H1 (cell line): Measurements from ENCODE around the gene PNPLA1. TPM values are rescaled to one million over a fixed set of nuclear protein-coding genes. Genes with fewer than 3 reads are reported as not detected.

Experiments
- CTCF ChIA-PET: fragments of 300-600 bp; sonication (Branson Sonifier 250); formaldehyde crosslinking; loops from one replicate; lab custom pipeline; 2021; ENCODE audit not compliant: partially characterized antibody; lab: Charles Lee
- POLR2A ChIA-PET: fragments of 300-600 bp; sonication (Branson Sonifier 250); formaldehyde crosslinking; loops from one replicate; lab custom pipeline; 2021; ENCODE audit warnings: inconsistent platforms; ENCODE audit not compliant: partially characterized antibody; lab: Charles Lee
- DNase-seq, 2 experiments: peaks; one replicate each; pipeline versions ENCODE4 v3.0.0 to v3.0.0-alpha.2; 2010 to 2022; ENCODE audit warnings: low spot score in 2 of 2, low read depth in 1 of 2, mixed read lengths in 1 of 2
- FAIRE-seq: peaks from 2 replicates; lab custom pipeline; 2011; peaks lifted over from hg19 to GRCh38; lab: Jason Lieb, UNC
- H2AFZ ChIP-seq: 2 replicates; pipeline ENCODE4 v1.8.1; 2012; ENCODE audit warnings: low read length, inconsistent platforms
- H2AK5ac ChIP-seq: 2 replicates; pipeline ENCODE4 v1.6.1; 2013; ENCODE audit warnings: low read depth, low read length
- H2BK120ac ChIP-seq: replicated peaks from 2 replicates; pipeline ENCODE3; 2013; ENCODE audit warnings: low read depth, low read length, inconsistent platforms
- H2BK12ac ChIP-seq: 2 replicates; pipeline ENCODE4 v1.6.1; 2013; ENCODE audit warnings: low read depth, low read length
- H2BK15ac ChIP-seq: 2 replicates; pipeline ENCODE4 v1.6.1; 2013; ENCODE audit warnings: low read length
- H2BK20ac ChIP-seq: 2 replicates; pipeline ENCODE4 v1.6.1; 2013; ENCODE audit warnings: low read length
- H2BK5ac ChIP-seq: 2 replicates; pipeline ENCODE4 v1.6.1; 2013; ENCODE audit warnings: low read depth, low read length
- H3K14ac ChIP-seq: 2 replicates; pipeline ENCODE4 v1.6.1; 2013; ENCODE audit warnings: inconsistent platforms; ENCODE audit not compliant: insufficient read length
- H3K18ac ChIP-seq: 2 replicates; pipeline ENCODE4 v1.6.1; 2013; ENCODE audit warnings: low read length; ENCODE audit errors: extremely low read depth
- H3K23ac ChIP-seq: 2 replicates; pipeline ENCODE4 v1.6.1; 2013; ENCODE audit warnings: inconsistent platforms; ENCODE audit not compliant: insufficient read length
- H3K23me2 ChIP-seq: 2 replicates; pipeline ENCODE4 v1.6.1; 2013; ENCODE audit warnings: low read depth, low read length
- H3K27ac ChIP-seq: 2 replicates; pipeline ENCODE4 v1.6.1; 2011; ENCODE audit warnings: low read depth, low read length, inconsistent platforms
- H3K27me3 ChIP-seq, 4 experiments: replicated peaks in 1 of 4; 1 replicate in 1 of 4; 2 replicates in 3 of 4; pipeline versions ENCODE4 v1.6.1 to v1.8.1; 2011 to 2013; ENCODE audit warnings: low read length in 3 of 4, mild to moderate bottlenecking in 3 of 4, inconsistent platforms in 2 of 4, mixed read lengths in 2 of 4, moderate library complexity in 1 of 4; ENCODE audit not compliant: control insufficient read depth in 3 of 4, insufficient read depth in 3 of 4; ENCODE audit errors: extremely low read depth in 1 of 4
- H3K36me3 ChIP-seq, 4 experiments: 2 replicates each; pipeline versions ENCODE4 v1.6.1 to v1.8.1; 2011 to 2013; ENCODE audit warnings: mild to moderate bottlenecking in 4 of 4, low read length in 3 of 4, moderate library complexity in 2 of 4, control low read depth in 1 of 4, inconsistent platforms in 1 of 4; ENCODE audit not compliant: insufficient read depth in 4 of 4, control insufficient read depth in 2 of 4
- H3K4ac ChIP-seq: replicated peaks from 2 replicates; pipeline ENCODE3; 2013; ENCODE audit warnings: low read length, low read depth, mixed read lengths, inconsistent platforms; ENCODE audit not compliant: insufficient read length
- H3K4me1 ChIP-seq, 4 experiments: replicated peaks in 1 of 4; 1 replicate in 1 of 4; 2 replicates in 3 of 4; pipeline versions ENCODE4 v1.6.1 to v1.8.1; 2011 to 2013; ENCODE audit warnings: low read length in 3 of 4, inconsistent platforms in 2 of 4, mixed read lengths in 1 of 4; ENCODE audit not compliant: insufficient read depth in 4 of 4, control insufficient read depth in 3 of 4
- H3K4me2 ChIP-seq, 2 experiments: 2 replicates each; pipeline versions ENCODE4 v1.6.1 to v1.8.1; 2011 to 2013; ENCODE audit warnings: low read depth in 2 of 2, low read length in 2 of 2, control low read depth in 1 of 2, inconsistent platforms in 1 of 2, mild to moderate bottlenecking in 1 of 2; ENCODE audit not compliant: insufficient read depth in 1 of 2
- H3K4me3 ChIP-seq, 4 experiments: fragments of 200-600, 300-600 bp in 1 of 4; sonication (generic), shearing (Covaris generic), sonication (Bioruptor Twin) in 1 of 4; 2 replicates each; pipeline versions ENCODE4 v1.5.1 to v1.8.1; 2011 to 2016; ENCODE audit warnings: low read length in 4 of 4, low read depth in 3 of 4, control low read depth in 2 of 4, inconsistent platforms in 2 of 4, mild to moderate bottlenecking in 2 of 4, mixed read lengths in 1 of 4, moderate library complexity in 1 of 4; ENCODE audit not compliant: insufficient read depth in 2 of 4; ENCODE audit errors: extremely low read depth in 1 of 4
- H3K56ac ChIP-seq: replicated peaks from 2 replicates; pipeline ENCODE3; 2013; ENCODE audit warnings: low read depth, mild to moderate bottlenecking, mixed read lengths, low read length, inconsistent platforms; ENCODE audit not compliant: insufficient read length
- H3K79me1 ChIP-seq: 2 replicates; pipeline ENCODE4 v1.6.1; 2013; ENCODE audit warnings: low read depth, low read length, control low read depth
- H3K79me2 ChIP-seq, 2 experiments: 2 replicates each; pipeline versions ENCODE4 v1.6.1 to v1.8.1; 2012 to 2013; ENCODE audit warnings: low read length in 2 of 2, mild to moderate bottlenecking in 2 of 2, inconsistent platforms in 1 of 2; ENCODE audit not compliant: insufficient read depth in 2 of 2, control insufficient read depth in 1 of 2
- H3K9ac ChIP-seq, 4 experiments: replicated peaks in 1 of 4; 1 replicate in 1 of 4; 2 replicates in 3 of 4; pipeline versions ENCODE4 v1.6.1 to v1.8.1; 2011 to 2013; ENCODE audit warnings: low read depth in 3 of 4, low read length in 3 of 4, control low read depth in 2 of 4, mild to moderate bottlenecking in 2 of 4, moderate library complexity in 2 of 4, inconsistent platforms in 1 of 4; ENCODE audit errors: extremely low read depth in 1 of 4
- H3K9me3 ChIP-seq, 2 experiments: 2 replicates each; pipeline versions ENCODE4 v1.6.1 to v1.8.1; 2012 to 2013; ENCODE audit warnings: mild to moderate bottlenecking in 2 of 2, moderate library complexity in 2 of 2, control low read depth in 1 of 2, inconsistent platforms in 1 of 2, low read depth in 1 of 2, low read length in 1 of 2, mixed read lengths in 1 of 2; ENCODE audit not compliant: insufficient read depth in 2 of 2
- H4K20me1 ChIP-seq, 2 experiments: replicated peaks in 1 of 2; 2 replicates each; pipeline versions ENCODE3 to v1.8.1; 2011 to 2013; ENCODE audit warnings: inconsistent platforms in 2 of 2, low read length in 2 of 2, mild to moderate bottlenecking in 1 of 2; ENCODE audit not compliant: insufficient read depth in 2 of 2, control insufficient read depth in 1 of 2
- H4K5ac ChIP-seq: 2 replicates; pipeline ENCODE4 v1.6.1; 2013; ENCODE audit warnings: low read length, low read depth, mixed read lengths, inconsistent platforms; ENCODE audit not compliant: insufficient read length
- H4K8ac ChIP-seq: 2 replicates; pipeline ENCODE4 v1.8.0; 2013; ENCODE audit warnings: mild to moderate bottlenecking, moderate library complexity, low read length, inconsistent platforms; ENCODE audit not compliant: insufficient read depth; ENCODE audit errors: extremely low read depth
- H4K91ac ChIP-seq: replicated peaks from 2 replicates; pipeline ENCODE3; 2013; ENCODE audit warnings: low read length, mixed read lengths, inconsistent platforms; ENCODE audit not compliant: insufficient read length
- CBX5 ChIP-seq: fragments of 300-800, 300-1000 bp; sonication (generic); IDR thresholded peaks from 2 replicates; pipeline ENCODE4 v1.7.1; 2016; ENCODE audit warnings: antibody characterized with exemption, low read length, low read depth
- JUND ChIP-seq: IDR thresholded peaks from 2 replicates; pipeline ENCODE4 v1.6.1; 2011; ENCODE audit warnings: mild to moderate bottlenecking, improper control_type of control experiment, low read length
- RFX5 ChIP-seq: IDR thresholded peaks from 2 replicates; pipeline ENCODE4 v1.6.1; 2011; ENCODE audit warnings: low read depth, low read length, improper control_type of control experiment, borderline replicate concordance
- WGBS, 2 experiments: shearing (Covaris generic) in 1 of 2; methylation state at CpG; one replicate each; pipeline versions ENCODE4 v1.1.6 to v1.1.7; 2013 to 2015; ENCODE audit warnings: low lambda C conversion rate in 2 of 2, mixed read lengths in 2 of 2, inconsistent platforms in 1 of 2, low coverage in 1 of 2, missing lambda C conversion rate in 1 of 2; ENCODE audit not compliant: insufficient replicate concordance in 2 of 2, insufficient coverage in 1 of 2, insufficient read length in 1 of 2; ENCODE audit errors: extremely low coverage in 1 of 2, missing lambda C conversion rate in 1 of 2; 5-methylcytosine and 5-hydroxymethylcytosine counted together
- polyA plus RNA-seq, 7 experiments: library from polyadenylated mRNA; depleted of rRNA in 3 of 7; stranded (reverse) in 5 of 7; unstranded in 2 of 7; fragments of >200 nt in 5 of 7; fragments of 200-250 nt in 2 of 7; gene quantifications; 1 replicate in 5 of 7; 2 replicates in 1 of 7; 4 replicates in 1 of 7; pipeline versions ENCODE4 v1.2.1 to v1.2.3, GENCODE V29; 2011 to 2013; ENCODE audit warnings: missing spikeins in 2 of 7, mixed read lengths in 2 of 7
- total RNA-seq: library from RNA; stranded (reverse); fragmentation: NEBNext Ultra II Directional; extraction: Animal tissue kit (Norgen Biotek cat#: 25700); gene quantifications from 2 replicates; pipeline ENCODE4 v1.2.1, GENCODE V29; 2021

Gene PNPLA1
- total and polyA plus RNA-seq, 2 of the 8 experiments (the other 6 are each of a cell fraction or from before 2014, with no cell fraction given) = not detected

- H3K14ac ChIP-seq = no peak overlapping the region
- H3K36me3 ChIP-seq = no peaks in the 10 kb centered on the region
- no peak overlapping the region for H2BK15ac ChIP-seq
- TF ChIP-seq CBX5 (no peak), JUND (no peak), RFX5 (no peak)
- H4K8ac ChIP-seq = no peak overlapping the region
- no peak overlapping the region for H2BK120ac ChIP-seq
- H2AK5ac ChIP-seq = no peak overlapping the region
- no peak for DNase-seq
- no peak overlapping the region for H3K56ac ChIP-seq
- H4K20me1 ChIP-seq = no peaks in the 10 kb centered on the region
- H2AFZ ChIP-seq = no peak overlapping the region
- H3K27me3 ChIP-seq = no peaks in the 10 kb centered on the region
- no peak overlapping the region for H3K23ac ChIP-seq
- no peak overlapping the region for H2BK5ac ChIP-seq
- H4K91ac ChIP-seq = no peak overlapping the region
- FAIRE-seq = no peak
- H3K9me3 ChIP-seq = no peaks in the 10 kb centered on the region
- peak overlapping the region; percentile 40; the same call in 1 of the 2 replicates for H3K18ac ChIP-seq
- H3K4ac ChIP-seq = no peak overlapping the region
- no peaks in the 10 kb centered on the region for H3K79me2 ChIP-seq
- POLR2A ChIA-PET = interaction anchor here (1.1 to 1.4 kb wide), 2 partner anchors 11 to 19 kb away, joined by 4 read pairs; no protein-coding TSS in a partner anchor
- no peak overlapping the region for H3K9ac ChIP-seq
- no peak overlapping the region for H4K5ac ChIP-seq
- H3K23me2 ChIP-seq = no peaks in the 10 kb centered on the region
- H2BK20ac ChIP-seq = no peak overlapping the region
- peaks cover 0 to 5% (median 1%) of the 10 kb centered on the region in 4 experiments; a peak in 2 of 7 replicates for H3K4me1 ChIP-seq
- no peak overlapping the region for H3K4me3 ChIP-seq
- CTCF ChIA-PET = interaction anchor here (0.8 to 2.1 kb wide), 8 partner anchors 8 to 92 kb away, joined by 3 to 10 read pairs (median 4); no protein-coding TSS in a partner anchor
- no peak overlapping the region for H3K4me2 ChIP-seq
- H3K27ac ChIP-seq = no peak overlapping the region
- H3K79me1 ChIP-seq = no peaks in the 10 kb centered on the region
- no peak overlapping the region for H2BK12ac ChIP-seq
- 93% methylated on average over 12 of the region's 12 CpGs; no CpG with 5 or more reads in 1 of the 2 experiments for WGBS, 2 experiments
Observed at GRCh38 chr6:36268478-36269275, 1.2 kb upstream of the PNPLA1 start.
